H1 (cell line): ENCODE data around the gene BCKDHB. TPM values are rescaled to one million over a fixed set of nuclear protein-coding genes. Genes with fewer than 3 reads are reported as not detected.

Source experiments
- CTCF ChIA-PET: fragments of 300-600 bp; sonication (Branson Sonifier 250); formaldehyde crosslinking; loops from one replicate; lab custom pipeline; 2021; ENCODE audit not compliant: partially characterized antibody; lab: Charles Lee
- POLR2A ChIA-PET: fragments of 300-600 bp; sonication (Branson Sonifier 250); formaldehyde crosslinking; loops from one replicate; lab custom pipeline; 2021; ENCODE audit warnings: inconsistent platforms; ENCODE audit not compliant: partially characterized antibody; lab: Charles Lee
- DNase-seq, 2 experiments: peaks; one replicate each; pipeline versions ENCODE4 v3.0.0 to v3.0.0-alpha.2; 2010 to 2022; ENCODE audit warnings: low spot score in 2 of 2, low read depth in 1 of 2, mixed read lengths in 1 of 2
- FAIRE-seq: peaks from 2 replicates; lab custom pipeline; 2011; peaks lifted over from hg19 to GRCh38; lab: Jason Lieb, UNC
- H2AFZ ChIP-seq: 2 replicates; pipeline ENCODE4 v1.8.1; 2012; ENCODE audit warnings: low read length, inconsistent platforms
- H2AK5ac ChIP-seq: 2 replicates; pipeline ENCODE4 v1.6.1; 2013; ENCODE audit warnings: low read depth, low read length
- H2BK120ac ChIP-seq: replicated peaks from 2 replicates; pipeline ENCODE3; 2013; ENCODE audit warnings: low read depth, low read length, inconsistent platforms
- H2BK12ac ChIP-seq: 2 replicates; pipeline ENCODE4 v1.6.1; 2013; ENCODE audit warnings: low read depth, low read length
- H2BK15ac ChIP-seq: 2 replicates; pipeline ENCODE4 v1.6.1; 2013; ENCODE audit warnings: low read length
- H2BK20ac ChIP-seq: 2 replicates; pipeline ENCODE4 v1.6.1; 2013; ENCODE audit warnings: low read length
- H2BK5ac ChIP-seq: 2 replicates; pipeline ENCODE4 v1.6.1; 2013; ENCODE audit warnings: low read depth, low read length
- H3K14ac ChIP-seq: 2 replicates; pipeline ENCODE4 v1.6.1; 2013; ENCODE audit warnings: inconsistent platforms; ENCODE audit not compliant: insufficient read length
- H3K18ac ChIP-seq: 2 replicates; pipeline ENCODE4 v1.6.1; 2013; ENCODE audit warnings: low read length; ENCODE audit errors: extremely low read depth
- H3K23ac ChIP-seq: 2 replicates; pipeline ENCODE4 v1.6.1; 2013; ENCODE audit warnings: inconsistent platforms; ENCODE audit not compliant: insufficient read length
- H3K23me2 ChIP-seq: 2 replicates; pipeline ENCODE4 v1.6.1; 2013; ENCODE audit warnings: low read depth, low read length
- H3K27ac ChIP-seq: 2 replicates; pipeline ENCODE4 v1.6.1; 2011; ENCODE audit warnings: low read depth, low read length, inconsistent platforms
- H3K27me3 ChIP-seq, 4 experiments: replicated peaks in 1 of 4; 1 replicate in 1 of 4; 2 replicates in 3 of 4; pipeline versions ENCODE4 v1.6.1 to v1.8.1; 2011 to 2013; ENCODE audit warnings: low read length in 3 of 4, mild to moderate bottlenecking in 3 of 4, inconsistent platforms in 2 of 4, mixed read lengths in 2 of 4, moderate library complexity in 1 of 4; ENCODE audit not compliant: control insufficient read depth in 3 of 4, insufficient read depth in 3 of 4; ENCODE audit errors: extremely low read depth in 1 of 4
- H3K36me3 ChIP-seq, 4 experiments: 2 replicates each; pipeline versions ENCODE4 v1.6.1 to v1.8.1; 2011 to 2013; ENCODE audit warnings: mild to moderate bottlenecking in 4 of 4, low read length in 3 of 4, moderate library complexity in 2 of 4, control low read depth in 1 of 4, inconsistent platforms in 1 of 4; ENCODE audit not compliant: insufficient read depth in 4 of 4, control insufficient read depth in 2 of 4
- H3K4ac ChIP-seq: replicated peaks from 2 replicates; pipeline ENCODE3; 2013; ENCODE audit warnings: low read length, low read depth, mixed read lengths, inconsistent platforms; ENCODE audit not compliant: insufficient read length
- H3K4me1 ChIP-seq, 4 experiments: replicated peaks in 1 of 4; 1 replicate in 1 of 4; 2 replicates in 3 of 4; pipeline versions ENCODE4 v1.6.1 to v1.8.1; 2011 to 2013; ENCODE audit warnings: low read length in 3 of 4, inconsistent platforms in 2 of 4, mixed read lengths in 1 of 4; ENCODE audit not compliant: insufficient read depth in 4 of 4, control insufficient read depth in 3 of 4
- H3K4me2 ChIP-seq, 2 experiments: 2 replicates each; pipeline versions ENCODE4 v1.6.1 to v1.8.1; 2011 to 2013; ENCODE audit warnings: low read depth in 2 of 2, low read length in 2 of 2, control low read depth in 1 of 2, inconsistent platforms in 1 of 2, mild to moderate bottlenecking in 1 of 2; ENCODE audit not compliant: insufficient read depth in 1 of 2
- H3K4me3 ChIP-seq, 4 experiments: fragments of 200-600, 300-600 bp in 1 of 4; sonication (generic), shearing (Covaris generic), sonication (Bioruptor Twin) in 1 of 4; 2 replicates each; pipeline versions ENCODE4 v1.5.1 to v1.8.1; 2011 to 2016; ENCODE audit warnings: low read length in 4 of 4, low read depth in 3 of 4, control low read depth in 2 of 4, inconsistent platforms in 2 of 4, mild to moderate bottlenecking in 2 of 4, mixed read lengths in 1 of 4, moderate library complexity in 1 of 4; ENCODE audit not compliant: insufficient read depth in 2 of 4; ENCODE audit errors: extremely low read depth in 1 of 4
- H3K56ac ChIP-seq: replicated peaks from 2 replicates; pipeline ENCODE3; 2013; ENCODE audit warnings: low read depth, mild to moderate bottlenecking, mixed read lengths, low read length, inconsistent platforms; ENCODE audit not compliant: insufficient read length
- H3K79me1 ChIP-seq: 2 replicates; pipeline ENCODE4 v1.6.1; 2013; ENCODE audit warnings: low read depth, low read length, control low read depth
- H3K79me2 ChIP-seq, 2 experiments: 2 replicates each; pipeline versions ENCODE4 v1.6.1 to v1.8.1; 2012 to 2013; ENCODE audit warnings: low read length in 2 of 2, mild to moderate bottlenecking in 2 of 2, inconsistent platforms in 1 of 2; ENCODE audit not compliant: insufficient read depth in 2 of 2, control insufficient read depth in 1 of 2
- H3K9ac ChIP-seq, 4 experiments: replicated peaks in 1 of 4; 1 replicate in 1 of 4; 2 replicates in 3 of 4; pipeline versions ENCODE4 v1.6.1 to v1.8.1; 2011 to 2013; ENCODE audit warnings: low read depth in 3 of 4, low read length in 3 of 4, control low read depth in 2 of 4, mild to moderate bottlenecking in 2 of 4, moderate library complexity in 2 of 4, inconsistent platforms in 1 of 4; ENCODE audit errors: extremely low read depth in 1 of 4
- H3K9me3 ChIP-seq, 2 experiments: 2 replicates each; pipeline versions ENCODE4 v1.6.1 to v1.8.1; 2012 to 2013; ENCODE audit warnings: mild to moderate bottlenecking in 2 of 2, moderate library complexity in 2 of 2, control low read depth in 1 of 2, inconsistent platforms in 1 of 2, low read depth in 1 of 2, low read length in 1 of 2, mixed read lengths in 1 of 2; ENCODE audit not compliant: insufficient read depth in 2 of 2
- H4K20me1 ChIP-seq, 2 experiments: replicated peaks in 1 of 2; 2 replicates each; pipeline versions ENCODE3 to v1.8.1; 2011 to 2013; ENCODE audit warnings: inconsistent platforms in 2 of 2, low read length in 2 of 2, mild to moderate bottlenecking in 1 of 2; ENCODE audit not compliant: insufficient read depth in 2 of 2, control insufficient read depth in 1 of 2
- H4K5ac ChIP-seq: 2 replicates; pipeline ENCODE4 v1.6.1; 2013; ENCODE audit warnings: low read length, low read depth, mixed read lengths, inconsistent platforms; ENCODE audit not compliant: insufficient read length
- H4K8ac ChIP-seq: 2 replicates; pipeline ENCODE4 v1.8.0; 2013; ENCODE audit warnings: mild to moderate bottlenecking, moderate library complexity, low read length, inconsistent platforms; ENCODE audit not compliant: insufficient read depth; ENCODE audit errors: extremely low read depth
- H4K91ac ChIP-seq: replicated peaks from 2 replicates; pipeline ENCODE3; 2013; ENCODE audit warnings: low read length, mixed read lengths, inconsistent platforms; ENCODE audit not compliant: insufficient read length
- ASH2L ChIP-seq: fragments of 200-600, 300-600 bp; sonication (generic); IDR thresholded peaks from one replicate; pipeline ENCODE4 v1.7.1; 2017; ENCODE audit warnings: low read length
- ATF2 ChIP-seq: IDR thresholded peaks from 2 replicates; pipeline ENCODE4 v1.6.1; 2012; ENCODE audit warnings: low read length, inconsistent platforms
- ATF3 ChIP-seq: IDR thresholded peaks from 2 replicates; pipeline ENCODE4 v1.6.1; 2011; ENCODE audit warnings: low read depth, mild to moderate bottlenecking, low read length; ENCODE audit not compliant: insufficient read depth
- CEBPB ChIP-seq: IDR thresholded peaks from 2 replicates; pipeline ENCODE4 v1.6.1; 2012; ENCODE audit warnings: low read depth, low read length
- EZH2 ChIP-seq: fragments of 200-600 bp; sonication (generic); IDR thresholded peaks from 2 replicates; pipeline ENCODE4 v1.7.1; 2012; ENCODE audit warnings: low read depth, mild to moderate bottlenecking, moderate library complexity, low read length, inconsistent platforms; ENCODE audit not compliant: severe bottlenecking
- FOSL1 ChIP-seq: IDR thresholded peaks from 2 replicates; pipeline ENCODE4 v1.6.1; 2011; ENCODE audit warnings: mild to moderate bottlenecking, low read depth, low read length, moderate library complexity; ENCODE audit not compliant: insufficient read depth
- GABPA ChIP-seq: IDR thresholded peaks from 2 replicates; pipeline ENCODE4 v1.6.1; 2011; ENCODE audit warnings: mild to moderate bottlenecking, low read length, moderate library complexity, borderline replicate concordance; ENCODE audit not compliant: insufficient read depth
- NANOG ChIP-seq: IDR thresholded peaks from 2 replicates; pipeline ENCODE4 v1.6.1; 2011; ENCODE audit warnings: low read length, low read depth, mild to moderate bottlenecking, inconsistent platforms; ENCODE audit not compliant: insufficient read depth, poor library complexity, severe bottlenecking
- RXRA ChIP-seq: IDR thresholded peaks from 2 replicates; pipeline ENCODE4 v1.6.1; 2011; ENCODE audit warnings: low read depth, mild to moderate bottlenecking, low read length, moderate library complexity; ENCODE audit not compliant: insufficient read depth
- SIN3A ChIP-seq, 2 experiments: IDR thresholded peaks in 1 of 2; conservative IDR thresholded peaks in 1 of 2; 2 replicates each; pipeline ENCODE4 v1.6.1; 2011 to 2012; ENCODE audit warnings: low read length in 2 of 2, improper control_type of control experiment in 1 of 2, low read depth in 1 of 2, mild to moderate bottlenecking in 1 of 2
- USF2 ChIP-seq: IDR thresholded peaks from 2 replicates; pipeline ENCODE4 v1.6.1; 2011; ENCODE audit warnings: low read length, improper control_type of control experiment
- polyA plus RNA-seq, 7 experiments: library from polyadenylated mRNA; depleted of rRNA in 3 of 7; stranded (reverse) in 5 of 7; unstranded in 2 of 7; fragments of >200 nt in 5 of 7; fragments of 200-250 nt in 2 of 7; gene quantifications; 1 replicate in 5 of 7; 2 replicates in 1 of 7; 4 replicates in 1 of 7; pipeline versions ENCODE4 v1.2.1 to v1.2.3, GENCODE V29; 2011 to 2013; ENCODE audit warnings: missing spikeins in 2 of 7, mixed read lengths in 2 of 7
- total RNA-seq: library from RNA; stranded (reverse); fragmentation: NEBNext Ultra II Directional; extraction: Animal tissue kit (Norgen Biotek cat#: 25700); gene quantifications from 2 replicates; pipeline ENCODE4 v1.2.1, GENCODE V29; 2021

BCKDHB gene
- total and polyA plus RNA-seq, 2 of the 8 experiments (the other 6 are each of a cell fraction or from before 2014, with no cell fraction given): 22.1 to 30.8 TPM

GRCh38 chr6:80254716-80255115, 148.2 kb downstream of the BCKDHB start:
- Histone ChIP-seq H3K27me3 (no peaks in the 10 kb centered on the region), H3K9me3 (no peaks in the 10 kb centered on the region), H2AFZ (no peak overlapping the region), H4K5ac (no peak overlapping the region), H2BK12ac (no peak overlapping the region), H3K23me2 (no peaks in the 10 kb centered on the region), H3K36me3 (no peaks in the 10 kb centered on the region), H3K79me1 (no peaks in the 10 kb centered on the region), H2BK5ac (no peak overlapping the region), H2BK120ac (no peak overlapping the region), H4K8ac (no peak overlapping the region), H3K14ac (no peak overlapping the region), H3K4me1 (no peaks in the 10 kb centered on the region), H3K18ac (no peak overlapping the region), H3K4me3 (no peak overlapping the region), H3K9ac (no peak overlapping the region), H4K91ac (no peak overlapping the region), H2AK5ac (no peak overlapping the region), H3K4ac (no peak overlapping the region), H3K27ac (no peak overlapping the region), H3K79me2 (no peaks in the 10 kb centered on the region), H3K4me2 (no peak overlapping the region), H3K56ac (no peak overlapping the region), H2BK20ac (no peak overlapping the region), H3K23ac (no peak overlapping the region), H2BK15ac (no peak overlapping the region), H4K20me1 (no peaks in the 10 kb centered on the region)
- ChIA-PET POLR2A (no interaction called here), CTCF (interaction anchor here (0.6 kb wide), 1 partner anchor 309 kb away, joined by 3 read pairs; no protein-coding TSS in a partner anchor)
- FAIRE-seq (no peak), DNase-seq (no peak)
- TF ChIP-seq USF2 (no peak), FOSL1 (no peak), ATF3 (no peak), EZH2 (no peak), RXRA (no peak), CEBPB (no peak), GABPA (no peak), SIN3A (conservative IDR thresholded peaks at IDR 0.05 in 1 of 2, IDR thresholded peaks at IDR 0.05 in 1 of 2; ENCODE audit: low read depth in 1 of 2, low read length in 2 of 2) (no peak), ASH2L (no peak), NANOG (no peak), ATF2 (no peak)
